H1 (cell line): ENCODE results near the gene GON4L. TPM values are rescaled to one million over a fixed set of nuclear protein-coding genes. Genes with fewer than 3 reads are reported as not detected.

Experiments
- CTCF ChIA-PET: fragments of 300-600 bp; sonication (Branson Sonifier 250); formaldehyde crosslinking; loops from one replicate; lab custom pipeline; 2021; ENCODE audit not compliant: partially characterized antibody; lab: Charles Lee
- POLR2A ChIA-PET: fragments of 300-600 bp; sonication (Branson Sonifier 250); formaldehyde crosslinking; loops from one replicate; lab custom pipeline; 2021; ENCODE audit warnings: inconsistent platforms; ENCODE audit not compliant: partially characterized antibody; lab: Charles Lee
- DNase-seq, 2 experiments: peaks; one replicate each; pipeline versions ENCODE4 v3.0.0 to v3.0.0-alpha.2; 2010 to 2022; ENCODE audit warnings: low spot score in 2 of 2, low read depth in 1 of 2, mixed read lengths in 1 of 2
- FAIRE-seq: peaks from 2 replicates; lab custom pipeline; 2011; peaks lifted over from hg19 to GRCh38; lab: Jason Lieb, UNC
- H2AFZ ChIP-seq: 2 replicates; pipeline ENCODE4 v1.8.1; 2012; ENCODE audit warnings: low read length, inconsistent platforms
- H2AK5ac ChIP-seq: 2 replicates; pipeline ENCODE4 v1.6.1; 2013; ENCODE audit warnings: low read depth, low read length
- H2BK120ac ChIP-seq: replicated peaks from 2 replicates; pipeline ENCODE3; 2013; ENCODE audit warnings: low read depth, low read length, inconsistent platforms
- H2BK12ac ChIP-seq: 2 replicates; pipeline ENCODE4 v1.6.1; 2013; ENCODE audit warnings: low read depth, low read length
- H2BK15ac ChIP-seq: 2 replicates; pipeline ENCODE4 v1.6.1; 2013; ENCODE audit warnings: low read length
- H2BK20ac ChIP-seq: 2 replicates; pipeline ENCODE4 v1.6.1; 2013; ENCODE audit warnings: low read length
- H2BK5ac ChIP-seq: 2 replicates; pipeline ENCODE4 v1.6.1; 2013; ENCODE audit warnings: low read depth, low read length
- H3K14ac ChIP-seq: 2 replicates; pipeline ENCODE4 v1.6.1; 2013; ENCODE audit warnings: inconsistent platforms; ENCODE audit not compliant: insufficient read length
- H3K18ac ChIP-seq: 2 replicates; pipeline ENCODE4 v1.6.1; 2013; ENCODE audit warnings: low read length; ENCODE audit errors: extremely low read depth
- H3K23ac ChIP-seq: 2 replicates; pipeline ENCODE4 v1.6.1; 2013; ENCODE audit warnings: inconsistent platforms; ENCODE audit not compliant: insufficient read length
- H3K23me2 ChIP-seq: 2 replicates; pipeline ENCODE4 v1.6.1; 2013; ENCODE audit warnings: low read depth, low read length
- H3K27ac ChIP-seq: 2 replicates; pipeline ENCODE4 v1.6.1; 2011; ENCODE audit warnings: low read depth, low read length, inconsistent platforms
- H3K27me3 ChIP-seq, 4 experiments: replicated peaks in 1 of 4; 1 replicate in 1 of 4; 2 replicates in 3 of 4; pipeline versions ENCODE4 v1.6.1 to v1.8.1; 2011 to 2013; ENCODE audit warnings: low read length in 3 of 4, mild to moderate bottlenecking in 3 of 4, inconsistent platforms in 2 of 4, mixed read lengths in 2 of 4, moderate library complexity in 1 of 4; ENCODE audit not compliant: control insufficient read depth in 3 of 4, insufficient read depth in 3 of 4; ENCODE audit errors: extremely low read depth in 1 of 4
- H3K36me3 ChIP-seq, 4 experiments: 2 replicates each; pipeline versions ENCODE4 v1.6.1 to v1.8.1; 2011 to 2013; ENCODE audit warnings: mild to moderate bottlenecking in 4 of 4, low read length in 3 of 4, moderate library complexity in 2 of 4, control low read depth in 1 of 4, inconsistent platforms in 1 of 4; ENCODE audit not compliant: insufficient read depth in 4 of 4, control insufficient read depth in 2 of 4
- H3K4ac ChIP-seq: replicated peaks from 2 replicates; pipeline ENCODE3; 2013; ENCODE audit warnings: low read length, low read depth, mixed read lengths, inconsistent platforms; ENCODE audit not compliant: insufficient read length
- H3K4me1 ChIP-seq, 4 experiments: replicated peaks in 1 of 4; 1 replicate in 1 of 4; 2 replicates in 3 of 4; pipeline versions ENCODE4 v1.6.1 to v1.8.1; 2011 to 2013; ENCODE audit warnings: low read length in 3 of 4, inconsistent platforms in 2 of 4, mixed read lengths in 1 of 4; ENCODE audit not compliant: insufficient read depth in 4 of 4, control insufficient read depth in 3 of 4
- H3K4me2 ChIP-seq, 2 experiments: 2 replicates each; pipeline versions ENCODE4 v1.6.1 to v1.8.1; 2011 to 2013; ENCODE audit warnings: low read depth in 2 of 2, low read length in 2 of 2, control low read depth in 1 of 2, inconsistent platforms in 1 of 2, mild to moderate bottlenecking in 1 of 2; ENCODE audit not compliant: insufficient read depth in 1 of 2
- H3K4me3 ChIP-seq, 4 experiments: fragments of 200-600, 300-600 bp in 1 of 4; sonication (generic), shearing (Covaris generic), sonication (Bioruptor Twin) in 1 of 4; 2 replicates each; pipeline versions ENCODE4 v1.5.1 to v1.8.1; 2011 to 2016; ENCODE audit warnings: low read length in 4 of 4, low read depth in 3 of 4, control low read depth in 2 of 4, inconsistent platforms in 2 of 4, mild to moderate bottlenecking in 2 of 4, mixed read lengths in 1 of 4, moderate library complexity in 1 of 4; ENCODE audit not compliant: insufficient read depth in 2 of 4; ENCODE audit errors: extremely low read depth in 1 of 4
- H3K56ac ChIP-seq: replicated peaks from 2 replicates; pipeline ENCODE3; 2013; ENCODE audit warnings: low read depth, mild to moderate bottlenecking, mixed read lengths, low read length, inconsistent platforms; ENCODE audit not compliant: insufficient read length
- H3K79me1 ChIP-seq: 2 replicates; pipeline ENCODE4 v1.6.1; 2013; ENCODE audit warnings: low read depth, low read length, control low read depth
- H3K79me2 ChIP-seq, 2 experiments: 2 replicates each; pipeline versions ENCODE4 v1.6.1 to v1.8.1; 2012 to 2013; ENCODE audit warnings: low read length in 2 of 2, mild to moderate bottlenecking in 2 of 2, inconsistent platforms in 1 of 2; ENCODE audit not compliant: insufficient read depth in 2 of 2, control insufficient read depth in 1 of 2
- H3K9ac ChIP-seq, 4 experiments: replicated peaks in 1 of 4; 1 replicate in 1 of 4; 2 replicates in 3 of 4; pipeline versions ENCODE4 v1.6.1 to v1.8.1; 2011 to 2013; ENCODE audit warnings: low read depth in 3 of 4, low read length in 3 of 4, control low read depth in 2 of 4, mild to moderate bottlenecking in 2 of 4, moderate library complexity in 2 of 4, inconsistent platforms in 1 of 4; ENCODE audit errors: extremely low read depth in 1 of 4
- H3K9me3 ChIP-seq, 2 experiments: 2 replicates each; pipeline versions ENCODE4 v1.6.1 to v1.8.1; 2012 to 2013; ENCODE audit warnings: mild to moderate bottlenecking in 2 of 2, moderate library complexity in 2 of 2, control low read depth in 1 of 2, inconsistent platforms in 1 of 2, low read depth in 1 of 2, low read length in 1 of 2, mixed read lengths in 1 of 2; ENCODE audit not compliant: insufficient read depth in 2 of 2
- H4K20me1 ChIP-seq, 2 experiments: replicated peaks in 1 of 2; 2 replicates each; pipeline versions ENCODE3 to v1.8.1; 2011 to 2013; ENCODE audit warnings: inconsistent platforms in 2 of 2, low read length in 2 of 2, mild to moderate bottlenecking in 1 of 2; ENCODE audit not compliant: insufficient read depth in 2 of 2, control insufficient read depth in 1 of 2
- H4K5ac ChIP-seq: 2 replicates; pipeline ENCODE4 v1.6.1; 2013; ENCODE audit warnings: low read length, low read depth, mixed read lengths, inconsistent platforms; ENCODE audit not compliant: insufficient read length
- H4K8ac ChIP-seq: 2 replicates; pipeline ENCODE4 v1.8.0; 2013; ENCODE audit warnings: mild to moderate bottlenecking, moderate library complexity, low read length, inconsistent platforms; ENCODE audit not compliant: insufficient read depth; ENCODE audit errors: extremely low read depth
- H4K91ac ChIP-seq: replicated peaks from 2 replicates; pipeline ENCODE3; 2013; ENCODE audit warnings: low read length, mixed read lengths, inconsistent platforms; ENCODE audit not compliant: insufficient read length
- BACH1 ChIP-seq: IDR thresholded peaks from 2 replicates; pipeline ENCODE4 v1.6.1; 2012; ENCODE audit warnings: low read length, improper control_type of control experiment
- BRCA1 ChIP-seq: IDR thresholded peaks from 2 replicates; pipeline ENCODE4 v1.6.1; 2012; ENCODE audit warnings: low read depth, low read length, improper control_type of control experiment
- CREB1 ChIP-seq: IDR thresholded peaks from 2 replicates; pipeline ENCODE4 v1.6.1; 2012; ENCODE audit warnings: inconsistent platforms
- JUND ChIP-seq: IDR thresholded peaks from 2 replicates; pipeline ENCODE4 v1.6.1; 2011; ENCODE audit warnings: mild to moderate bottlenecking, improper control_type of control experiment, low read length
- MAFK ChIP-seq: IDR thresholded peaks from 2 replicates; pipeline ENCODE4 v1.6.1; 2012; ENCODE audit warnings: low read depth, mild to moderate bottlenecking, improper control_type of control experiment, low read length
- RAD21 ChIP-seq, 2 experiments: IDR thresholded peaks in 1 of 2; conservative IDR thresholded peaks in 1 of 2; 2 replicates each; pipeline ENCODE4 v1.6.1; 2011; ENCODE audit warnings: low read depth in 2 of 2, low read length in 2 of 2, improper control_type of control experiment in 1 of 2, inconsistent platforms in 1 of 2, mild to moderate bottlenecking in 1 of 2, moderate library complexity in 1 of 2
- RBBP5 ChIP-seq: IDR thresholded peaks from 2 replicates; pipeline ENCODE4 v1.7.1; 2012; ENCODE audit warnings: low read depth, mild to moderate bottlenecking, inconsistent platforms, low read length, moderate library complexity, borderline replicate concordance
- RXRA ChIP-seq: IDR thresholded peaks from 2 replicates; pipeline ENCODE4 v1.6.1; 2011; ENCODE audit warnings: low read depth, mild to moderate bottlenecking, low read length, moderate library complexity; ENCODE audit not compliant: insufficient read depth
- SP1 ChIP-seq: IDR thresholded peaks from 2 replicates; pipeline ENCODE4 v1.6.1; 2011; ENCODE audit warnings: low read depth, low read length
- TBP ChIP-seq: IDR thresholded peaks from 2 replicates; pipeline ENCODE4 v1.6.1; 2011; ENCODE audit warnings: low read depth, low read length, improper control_type of control experiment
- ZNF274 ChIP-seq: IDR thresholded peaks from 2 replicates; pipeline ENCODE4 v1.7.0; 2012; ENCODE audit warnings: low read length, borderline replicate concordance; ENCODE audit errors: extremely low read depth
- WGBS, 2 experiments: shearing (Covaris generic) in 1 of 2; methylation state at CpG; one replicate each; pipeline versions ENCODE4 v1.1.6 to v1.1.7; 2013 to 2015; ENCODE audit warnings: low lambda C conversion rate in 2 of 2, mixed read lengths in 2 of 2, inconsistent platforms in 1 of 2, low coverage in 1 of 2, missing lambda C conversion rate in 1 of 2; ENCODE audit not compliant: insufficient replicate concordance in 2 of 2, insufficient coverage in 1 of 2, insufficient read length in 1 of 2; ENCODE audit errors: extremely low coverage in 1 of 2, missing lambda C conversion rate in 1 of 2; 5-methylcytosine and 5-hydroxymethylcytosine counted together
- polyA plus RNA-seq, 7 experiments: library from polyadenylated mRNA; depleted of rRNA in 3 of 7; stranded (reverse) in 5 of 7; unstranded in 2 of 7; fragments of >200 nt in 5 of 7; fragments of 200-250 nt in 2 of 7; gene quantifications; 1 replicate in 5 of 7; 2 replicates in 1 of 7; 4 replicates in 1 of 7; pipeline versions ENCODE4 v1.2.1 to v1.2.3, GENCODE V29; 2011 to 2013; ENCODE audit warnings: missing spikeins in 2 of 7, mixed read lengths in 2 of 7
- total RNA-seq: library from RNA; stranded (reverse); fragmentation: NEBNext Ultra II Directional; extraction: Animal tissue kit (Norgen Biotek cat#: 25700); gene quantifications from 2 replicates; pipeline ENCODE4 v1.2.1, GENCODE V29; 2021

GON4L gene
- total and polyA plus RNA-seq, 2 of the 8 experiments (the other 6 are each of a cell fraction or from before 2014, with no cell fraction given), result 26.2 to 52.1 TPM

GRCh38 chr1:155840386-155840785 lies 16.6 kb downstream of the GON4L start:
- WGBS, 2 experiments, result 91% methylated on average over 5 of the region's 5 CpGs; no CpG with 5 or more reads in 1 of the 2 experiments
- Histone ChIP-seq H2AK5ac (no peak overlapping the region), H2BK15ac (no peak overlapping the region), H2BK5ac (no peak overlapping the region), H2AFZ (no peak overlapping the region), H4K91ac (no peak overlapping the region), H2BK12ac (no peak overlapping the region), H4K20me1 (peaks cover 0 to 10% of the 10 kb centered on the region in 2 experiments), H4K8ac (no peak overlapping the region), H3K9ac (no peak overlapping the region), H2BK20ac (no peak overlapping the region), H3K27me3 (no peaks in the 10 kb centered on the region), H3K4me3 (no peak overlapping the region), H3K18ac (no peak overlapping the region), H3K56ac (no peak overlapping the region), H3K36me3 (peaks cover 0 to 12% (median 6%) of the 10 kb centered on the region in 4 experiments; a peak in 5 of 8 replicates), H4K5ac (no peak overlapping the region), H3K14ac (no peak overlapping the region), H3K27ac (no peak overlapping the region), H3K23me2 (no peaks in the 10 kb centered on the region), H3K4ac (no peak overlapping the region), H3K4me1 (no peaks in the 10 kb centered on the region), H3K23ac (no peak overlapping the region), H3K4me2 (no peak overlapping the region), H2BK120ac (no peak overlapping the region), H3K79me2 (peaks cover 6 to 58% of the 10 kb centered on the region in 2 experiments; a peak in 3 of 4 replicates), H3K79me1 (peaks cover 5% of the 10 kb centered on the region), H3K9me3 (no peaks in the 10 kb centered on the region)
- FAIRE-seq (no peak), DNase-seq (no peak)
- CTCF ChIA-PET, result interaction anchor here (0.6 to 1.5 kb wide), 5 partner anchors 11 to 111 kb away, joined by 3 to 5 read pairs (median 3); no protein-coding TSS in a partner anchor
- POLR2A ChIA-PET, result no interaction called here
- no peak for TF ChIP-seq MAFK
- no peak for TF ChIP-seq SP1
- no peak for TF ChIP-seq CREB1
- TF ChIP-seq BRCA1, result no peak
- no peak for TF ChIP-seq BACH1
- TF ChIP-seq RAD21 (IDR thresholded peaks at IDR 0.05 in 1 of 2, conservative IDR thresholded peaks at IDR 0.05 in 1 of 2; ENCODE audit: low read depth in 2 of 2, low read length in 2 of 2), result no peak
- TF ChIP-seq TBP, result no peak
- no peak for TF ChIP-seq ZNF274
- no peak for TF ChIP-seq RXRA
- no peak for TF ChIP-seq JUND
- TF ChIP-seq RBBP5, result no peak
